Ovary (tissue), 9 donors: ENCODE results near the gene CPNE4. TPM values are rescaled to one million over a fixed set of nuclear protein-coding genes. Genes with fewer than 3 reads are reported as not detected.
A peak's percentile ranks its signal among the peaks of the same experiment; 100 is the strongest.

Experiments used
- DNase-seq, 5 donors: peaks; one replicate each; pipeline ENCODE4 v3.0.0-alpha.2; 2019 to 2020
- H3K27ac ChIP-seq, 2 donors: fragments of 200-600 bp; one replicate each; pipeline versions ENCODE4 v1.5.1 to v1.8.0; 2019 to 2022
- H3K27me3 ChIP-seq: fragments of 200-600 bp; one replicate; pipeline ENCODE4 v1.8.0; 2022
- H3K36me3 ChIP-seq: fragments of 200-600 bp; sonication (generic); one replicate; pipeline ENCODE4 v1.5.1; 2019
- H3K4me1 ChIP-seq: one replicate; pipeline ENCODE4 v1.8.1; 2013; ENCODE audit warnings: mild to moderate bottlenecking, moderate library complexity; ENCODE audit not compliant: insufficient read depth
- H3K4me3 ChIP-seq: fragments of 200-600 bp; sonication (generic); one replicate; pipeline ENCODE4 v1.5.1; 2017
- H3K9me3 ChIP-seq, 2 donors: fragments of 200-600 bp in 1 of 2; sonication (generic) in 1 of 2; one replicate each; pipeline versions ENCODE4 v1.5.1 to v1.8.1; 2013 to 2019; ENCODE audit warnings: mild to moderate bottlenecking in 1 of 2, moderate library complexity in 1 of 2
- CTCF ChIP-seq, 3 donors: fragments of 450-650 bp in 2 of 3; fragments of 200-600 bp in 1 of 3; IDR thresholded peaks; one replicate each; pipeline versions ENCODE4 v1.5.1 to v1.8.0; 2016 to 2022; ENCODE audit warnings: antibody characterized with exemption in 3 of 3, mild to moderate bottlenecking in 1 of 3
- EP300 ChIP-seq: sonication (generic); formaldehyde crosslinking; IDR thresholded peaks from one replicate; pipeline ENCODE4 v1.6.1; 2017; ENCODE audit warnings: antibody characterized with exemption
- POLR2A ChIP-seq: fragments of 450-650 bp; IDR thresholded peaks from one replicate; pipeline ENCODE4 v1.6.1; 2017; ENCODE audit warnings: antibody characterized with exemption, mild to moderate bottlenecking, moderate library complexity
- WGBS, 3 donors: extraction: QIAGEN DNeasy Blood & Tissue Kit in 1 of 3; methylation state at CpG; one replicate each; pipeline versions ENCODE4 v1.1.5 to v1.1.7; 2013 to 2017; 5-methylcytosine and 5-hydroxymethylcytosine counted together
- intact Hi-C, 4 donors: fragments of 100-400 bp; cut with DNase I; formaldehyde crosslinking; loops; one replicate each; pipeline versions ENCODE4 v1.11.0 to v1.15.1; 2022 to 2023
- polyA plus RNA-seq, 2 donors: library from polyadenylated mRNA; stranded (reverse); fragments of 200-250 nt in 1 of 2; fragments of 350-450 nt in 1 of 2; fragmentation: Illumina TruSeq in 1 of 2; extraction: RNeasy Lipid Tissue Mini Kit (QIAGEN cat#74804) in 1 of 2; gene quantifications; one replicate each; pipeline ENCODE4 v1.2.3, GENCODE V29; 2013 to 2014
- total RNA-seq, 7 donors: library from RNA; depleted of rRNA in 2 of 7; stranded (reverse); fragments of >200 nt in 2 of 7; fragmentation: NEBNext Ultra II Directional in 3 of 7; extraction: Animal tissue kit (Norgen Biotek cat#: 25700) in 3 of 7; gene quantifications; one replicate each; pipeline versions ENCODE4 v1.1.0 to v1.2.4, GENCODE V29; 2016 to 2023
- donor health status: DM: no; HTN: no; CAD: no; lungs with moderate emphysema.
- donor health status: DM: no; HTN: no; CAD: no.
- donor health status: Bipolar disorder and iron deficiency.
- donor health status: DM: yes; HTN: yes; CAD: no.
- donor health status: DM: no; HTN: no; CAD: no.
- donor health status: DM: yes; HTN: yes; CAD: no.

Gene CPNE4
- total and polyA plus RNA-seq, 9 donors: 0.11 to 0.27 (median 0.13) TPM; not detected in 6

- no peaks in the 10 kb centered on the region for H3K27me3 ChIP-seq
- H3K36me3 ChIP-seq: no peaks in the 10 kb centered on the region
- no peaks in the 10 kb centered on the region for H3K9me3 ChIP-seq
- 75 to 80% (median 77%) methylated on average over 4 of the region's 4 CpGs for WGBS, 3 donors
- no peak overlapping the region for H3K27ac ChIP-seq
- intact Hi-C loops: no loop called here
- H3K4me3 ChIP-seq: no peak overlapping the region
- DNase-seq: no peak
- TF ChIP-seq EP300 (no peak), CTCF (IDR thresholded peaks at IDR 0.05) (no peak), POLR2A (no peak)
- peaks cover 7% of the 10 kb centered on the region for H3K4me1 ChIP-seq
Measured at GRCh38 chr3:131505421-131505820, 529.4 kb downstream of the CPNE4 start.

DNA sequence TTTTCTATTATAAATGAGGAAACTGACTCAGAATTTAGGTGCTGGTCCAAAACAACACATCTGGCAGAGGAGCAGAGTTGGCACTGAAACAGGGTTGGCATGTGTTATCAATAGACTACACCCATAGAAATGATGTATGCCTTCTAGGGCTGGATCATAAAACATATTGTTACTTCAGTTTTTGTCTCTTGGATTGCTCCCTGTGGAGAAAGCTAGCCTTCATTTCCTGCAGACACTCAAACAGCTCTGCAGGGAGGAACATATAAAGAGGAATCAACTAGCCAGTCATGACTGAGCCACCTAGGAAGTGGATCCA lies 531.5 kb downstream of the CPNE4 start:
- Histone ChIP-seq H3K9me3 (no peaks in the 10 kb centered on the region), H3K4me1 (peaks cover 7% of the 10 kb centered on the region), H3K36me3 (no peaks in the 10 kb centered on the region), H3K4me3 (peak overlapping the region; percentile 88), H3K27me3 (no peaks in the 10 kb centered on the region), H3K27ac (peak overlapping the region in 1 of 2 donors; percentile 66)
- intact Hi-C loops: no loop called here
- no peak for DNase-seq
- TF ChIP-seq CTCF (IDR thresholded peaks at IDR 0.05) (no peak), POLR2A (no peak), EP300 (no peak)

DNA sequence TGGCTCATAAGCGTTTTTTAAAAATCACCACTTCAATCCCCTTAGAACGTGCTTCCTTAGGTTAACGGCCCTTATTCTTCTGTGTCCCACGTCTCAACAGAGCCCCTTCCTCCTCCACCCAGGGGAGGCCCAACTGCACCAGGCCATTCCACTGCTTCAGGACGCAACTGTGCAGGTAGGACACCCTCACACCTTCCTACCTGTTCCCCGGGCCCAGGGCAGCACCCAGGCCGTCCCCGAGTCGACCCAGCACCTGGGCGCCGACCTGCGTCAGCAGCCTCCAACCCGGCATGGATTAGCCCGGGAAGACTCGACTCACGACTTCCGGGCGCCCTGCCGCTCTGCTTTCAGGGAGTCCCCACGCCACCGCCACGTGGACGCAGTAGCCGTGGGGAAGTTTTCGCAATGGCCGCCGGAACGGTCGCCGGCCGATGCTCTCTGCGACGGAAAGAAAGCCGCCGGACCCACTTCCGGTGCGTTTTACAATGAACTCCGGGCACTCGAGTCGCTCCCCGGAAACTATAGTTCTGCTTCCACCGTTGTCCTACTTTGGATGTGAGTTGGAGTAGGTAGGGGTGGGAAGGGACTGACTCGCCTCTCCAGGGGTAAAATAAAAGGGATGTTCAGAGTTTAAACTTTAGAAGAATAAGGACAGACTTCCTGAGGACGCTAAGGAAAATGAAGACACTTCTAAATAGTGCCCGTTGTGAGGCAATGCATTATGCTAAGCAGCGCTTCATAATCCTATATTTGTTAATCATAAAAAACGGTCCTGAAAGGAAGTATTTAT lies 532.1 kb downstream of the CPNE4 start, which contains the start of gene MRPL3:
Gene MRPL3, minus strand, starts transcription at position 442 of the 790 bp plus-strand sequence. Its CDS starts 150 bp downstream, at position 292.
- Histone ChIP-seq H3K27me3 (no peaks in the 10 kb centered on the region), H3K9me3 (no peaks in the 10 kb centered on the region), H3K4me1 (peaks cover 7% of the 10 kb centered on the region), H3K36me3 (no peaks in the 10 kb centered on the region), H3K27ac (peak within 1 kb of the TSS; percentile 43 to 66), H3K4me3 (peak within 1 kb of the TSS; percentile 88)
- WGBS, 3 donors: 2 to 3% (median 3%) methylated on average over 47 of the region's 47 CpGs
- peak; percentile 76 to 88 (median 80) for DNase-seq
- TF ChIP-seq POLR2A (peak; percentile 32), CTCF (IDR thresholded peaks at IDR 0.05) (no peak), EP300 (no peak)
- intact Hi-C loops: no loop called here

DNA sequence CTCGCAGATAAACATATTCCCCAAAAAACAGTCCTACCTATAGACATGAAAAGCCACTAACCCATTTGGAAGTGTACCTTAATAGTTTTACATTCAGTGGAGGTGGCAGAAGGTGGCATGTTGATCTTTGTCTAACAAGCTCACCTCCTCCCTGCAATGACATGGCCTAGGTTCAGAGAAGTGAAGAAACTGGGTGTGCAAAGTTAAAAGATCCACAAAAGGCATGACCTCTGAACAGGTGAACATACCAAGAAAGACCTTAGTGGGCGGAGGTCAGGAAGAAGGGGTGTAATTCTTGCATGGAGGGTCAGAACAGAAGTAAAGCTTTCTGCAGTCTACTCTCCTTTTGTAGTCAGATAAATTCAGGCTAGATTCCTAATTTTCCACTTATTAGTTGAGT lies 532.9 kb downstream of the CPNE4 start:
- intact Hi-C loops: no loop called here
- WGBS, 3 donors: 27 to 34% (median 27%) methylated on average over 2 of the region's 2 CpGs
- Histone ChIP-seq H3K27ac (no peak overlapping the region), H3K27me3 (no peaks in the 10 kb centered on the region), H3K4me3 (peak overlapping the region; percentile 88), H3K4me1 (peaks cover 7% of the 10 kb centered on the region), H3K36me3 (no peaks in the 10 kb centered on the region), H3K9me3 (no peaks in the 10 kb centered on the region)
- DNase-seq: no peak
- TF ChIP-seq EP300 (no peak), CTCF (IDR thresholded peaks at IDR 0.05) (no peak), POLR2A (no peak)
